ENCODE measurements around the gene XYLT1.

DNA sequence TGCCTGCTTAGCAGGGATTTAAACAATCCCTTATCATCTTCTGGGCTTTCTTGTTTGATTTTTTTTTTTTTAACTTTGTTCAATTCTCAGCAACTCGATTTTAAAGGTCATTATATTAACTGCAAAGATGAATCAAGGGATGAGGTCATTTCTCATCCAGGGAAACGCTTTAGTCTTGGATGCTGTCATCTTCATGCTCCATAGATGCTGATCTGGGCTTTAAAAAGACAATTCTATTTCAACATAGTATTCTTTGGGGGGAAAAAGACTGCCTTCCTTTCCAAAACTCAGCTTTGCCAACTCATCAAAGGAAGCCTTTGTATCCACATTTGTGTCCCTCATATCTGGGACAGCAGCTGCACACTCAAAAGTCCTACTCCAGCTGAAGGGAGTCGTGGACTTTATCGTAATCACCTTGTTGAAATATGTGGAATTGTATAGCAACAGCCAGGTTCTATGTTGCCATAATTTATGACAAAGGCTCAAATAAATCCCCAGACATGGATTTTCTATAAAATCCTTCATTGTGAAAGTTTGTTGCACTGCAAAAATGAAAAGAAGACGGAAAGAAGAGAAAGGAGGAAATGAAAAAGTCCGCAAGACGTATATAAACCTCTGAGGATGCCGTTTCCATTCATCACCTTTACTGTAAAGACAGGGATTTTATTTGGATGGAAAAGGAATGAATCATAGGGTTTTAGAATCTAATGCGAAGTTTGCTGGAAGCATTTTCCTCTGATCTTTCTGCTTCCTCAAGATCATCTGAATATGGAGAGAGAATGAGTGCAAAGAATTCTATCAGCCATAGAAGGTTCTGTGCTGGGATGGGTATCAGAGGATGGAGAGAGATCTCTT, 48.6 kb upstream of the XYLT1 start:
- TF ChIP-seq, protein P1, sequence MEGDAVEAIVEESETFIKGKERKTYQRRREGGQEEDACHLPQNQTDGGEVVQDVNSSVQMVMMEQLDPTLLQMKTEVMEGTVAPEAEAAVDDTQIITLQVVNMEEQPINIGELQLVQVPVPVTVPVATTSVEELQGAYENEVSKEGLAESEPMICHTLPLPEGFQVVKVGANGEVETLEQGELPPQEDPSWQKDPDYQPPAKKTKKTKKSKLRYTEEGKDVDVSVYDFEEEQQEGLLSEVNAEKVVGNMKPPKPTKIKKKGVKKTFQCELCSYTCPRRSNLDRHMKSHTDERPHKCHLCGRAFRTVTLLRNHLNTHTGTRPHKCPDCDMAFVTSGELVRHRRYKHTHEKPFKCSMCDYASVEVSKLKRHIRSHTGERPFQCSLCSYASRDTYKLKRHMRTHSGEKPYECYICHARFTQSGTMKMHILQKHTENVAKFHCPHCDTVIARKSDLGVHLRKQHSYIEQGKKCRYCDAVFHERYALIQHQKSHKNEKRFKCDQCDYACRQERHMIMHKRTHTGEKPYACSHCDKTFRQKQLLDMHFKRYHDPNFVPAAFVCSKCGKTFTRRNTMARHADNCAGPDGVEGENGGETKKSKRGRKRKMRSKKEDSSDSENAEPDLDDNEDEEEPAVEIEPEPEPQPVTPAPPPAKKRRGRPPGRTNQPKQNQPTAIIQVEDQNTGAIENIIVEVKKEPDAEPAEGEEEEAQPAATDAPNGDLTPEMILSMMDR (conservative IDR thresholded peaks at IDR 0.05; ENCODE audit: low read depth, low read length) = no peak
- TF ChIP-seq EZH2 (IDR thresholded peaks at IDR 0.05; ENCODE audit: low read length, unreplicated experiment) (no peak), EZH2phosphoT487 (IDR thresholded peaks at IDR 0.05; ENCODE audit: borderline replicate concordance, low read length) (no peak)
